Left cardiac atrium (tissue), 4 donors: ENCODE results near the gene RCOR3. TPM values are rescaled to one million over a fixed set of nuclear protein-coding genes. Genes with fewer than 3 reads are reported as not detected.

ENCODE experiments used
- ATAC-seq, 2 donors: fragments of 200-7000 bp; cut with Tn5 transposase; one replicate each; pipeline ENCODE4 v1.9.1; 2020; ENCODE audit warnings: mild to moderate bottlenecking in 2 of 2, moderate library complexity in 2 of 2
- DNase-seq: peaks from one replicate; pipeline ENCODE4 v3.0.0-alpha.2; 2020
- intact Hi-C, 2 donors: fragments of 100-400 bp; cut with DNase I; formaldehyde crosslinking; loops; one replicate each; pipeline versions ENCODE4 v1.14.1 to v1.15.1; 2022 to 2023
- total RNA-seq, 2 donors: library from RNA; stranded (reverse); fragmentation: NEBNext Ultra II Directional; extraction: Animal tissue kit (Norgen Biotek cat#: 25700); gene quantifications; one replicate each; pipeline ENCODE4 v1.2.1, GENCODE V29; 2021
- donor health status: DM: no; HTN: yes; CAD: no.
- donor health status: DM: no; HTN: yes; CAD: no; lungs with severe emphysema.
- donor health status: DM: yes; HTN: yes; CAD: no.
- donor health status: Dilated cardiomyopathy.

The RCOR3 gene
- total RNA-seq, 2 donors from 2014 or later, result 34.3 to 42.0 TPM

DNA sequence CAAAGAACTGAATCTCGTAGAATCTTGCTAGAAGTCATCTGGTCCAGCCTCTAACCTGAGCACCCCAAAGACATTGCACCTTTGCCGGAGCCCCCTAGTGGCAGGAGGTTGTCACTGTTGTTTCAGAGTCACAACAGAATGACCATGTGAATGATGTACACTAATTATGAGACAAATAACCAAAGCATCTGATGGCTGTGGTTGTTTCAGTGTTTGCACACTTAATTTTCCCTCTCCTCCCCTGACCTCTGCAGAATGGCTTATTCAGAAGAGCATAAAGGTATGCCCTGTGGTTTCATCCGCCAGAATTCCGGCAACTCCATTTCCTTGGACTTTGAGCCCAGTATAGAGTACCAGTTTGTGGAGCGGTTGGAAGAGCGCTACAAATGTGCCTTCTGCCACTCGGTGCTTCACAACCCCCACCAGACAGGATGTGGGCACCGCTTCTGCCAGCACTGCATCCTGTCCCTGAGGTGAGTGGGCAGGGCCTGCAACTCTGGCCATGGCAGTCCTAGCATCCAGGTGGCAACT, 93.9 kb downstream of the RCOR3 start:
- intact Hi-C loops, result no loop called here
- DNase-seq (no peak), ATAC-seq (peak; percentile 26 to 50)

DNA sequence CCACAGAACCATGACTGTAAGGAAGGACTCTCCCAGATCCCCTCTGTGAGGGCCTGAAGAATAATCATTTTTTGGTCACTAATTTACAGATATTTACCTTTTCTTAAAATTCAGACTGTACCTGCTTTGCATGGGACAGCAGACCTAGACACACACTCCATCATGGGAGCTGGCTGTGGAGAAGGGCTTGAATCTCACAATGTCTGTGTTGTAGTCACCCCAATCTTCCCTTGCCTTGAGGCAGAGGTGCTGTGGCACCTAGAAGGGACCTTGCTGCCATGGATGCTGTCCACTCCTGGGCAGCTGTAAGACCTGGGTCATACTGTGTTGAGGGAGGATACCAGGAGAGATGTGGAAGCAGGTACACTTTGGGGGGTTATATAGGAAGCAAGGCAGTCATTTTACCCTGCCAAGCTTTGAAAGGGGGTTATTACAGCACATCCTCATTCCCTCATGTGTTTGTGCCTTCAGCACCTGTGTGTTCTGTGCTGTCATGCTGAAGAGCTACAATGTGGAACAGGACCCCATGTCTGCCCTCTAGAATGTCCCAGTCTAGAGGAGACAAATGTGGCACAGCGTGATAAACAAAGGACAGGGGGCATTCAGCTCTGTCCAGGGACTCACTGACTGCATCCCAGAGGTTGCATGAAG, 94.5 kb downstream of the RCOR3 start:
- DNase-seq, result no peak
- ATAC-seq, result no peak
- intact Hi-C loops, result no loop called here

DNA sequence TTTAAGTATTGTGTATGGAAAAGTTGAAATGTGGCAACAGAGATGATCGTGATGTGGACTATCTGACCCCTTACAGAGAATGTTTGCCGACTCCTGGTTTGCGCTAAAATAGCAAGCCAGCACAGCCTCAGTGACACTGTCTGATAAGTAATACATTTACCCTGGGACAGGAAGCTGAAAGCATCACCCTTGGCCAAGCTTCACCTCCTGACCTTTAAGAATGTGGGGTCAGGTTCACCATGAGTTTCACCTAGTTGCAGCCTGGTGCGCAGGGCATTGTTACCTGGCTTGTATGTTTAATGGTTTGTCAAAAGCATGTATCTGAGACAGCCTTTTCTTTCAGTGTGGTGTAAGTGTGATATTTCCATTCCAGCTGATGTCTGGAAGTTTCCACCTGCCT, 96.7 kb downstream of the RCOR3 start:
- intact Hi-C loops, result no loop called here
- DNase-seq (no peak), ATAC-seq (no peak)

DNA sequence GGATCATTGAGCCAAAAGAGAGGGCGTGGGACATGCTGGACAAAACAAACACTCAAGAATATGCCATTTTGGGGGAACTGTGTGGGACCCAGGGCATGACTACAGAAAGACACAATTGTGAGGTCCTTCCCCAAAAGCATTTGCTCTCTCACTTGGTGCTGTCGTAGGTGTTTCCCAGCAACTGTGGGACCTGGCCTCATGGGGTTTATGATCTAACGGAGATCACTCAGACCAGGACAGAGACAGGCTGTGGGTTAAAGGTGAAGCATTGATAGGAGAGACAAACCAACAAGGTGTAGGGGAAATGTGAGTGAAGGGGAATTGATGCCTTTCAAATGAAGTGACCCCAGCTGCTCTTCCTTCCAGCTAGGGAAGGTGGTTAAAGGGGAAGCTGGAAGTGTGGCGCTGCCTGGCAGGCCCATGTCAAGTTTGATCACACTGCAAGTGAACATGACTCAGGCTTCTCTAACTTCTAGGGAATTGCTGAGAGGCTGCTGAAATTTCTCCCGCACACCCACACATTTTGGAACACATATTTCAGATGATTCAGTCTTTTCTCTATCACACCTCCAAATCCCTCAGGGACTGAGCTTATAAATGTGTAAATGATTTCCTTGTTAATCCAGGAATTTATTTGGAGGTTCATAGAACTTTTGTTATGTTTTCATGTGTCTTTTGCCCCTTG, 97.7 kb downstream of the RCOR3 start:
- peak in 1 of 2 donors; percentile 89 for ATAC-seq
- intact Hi-C loops, result no loop called here
- DNase-seq, result no peak

DNA sequence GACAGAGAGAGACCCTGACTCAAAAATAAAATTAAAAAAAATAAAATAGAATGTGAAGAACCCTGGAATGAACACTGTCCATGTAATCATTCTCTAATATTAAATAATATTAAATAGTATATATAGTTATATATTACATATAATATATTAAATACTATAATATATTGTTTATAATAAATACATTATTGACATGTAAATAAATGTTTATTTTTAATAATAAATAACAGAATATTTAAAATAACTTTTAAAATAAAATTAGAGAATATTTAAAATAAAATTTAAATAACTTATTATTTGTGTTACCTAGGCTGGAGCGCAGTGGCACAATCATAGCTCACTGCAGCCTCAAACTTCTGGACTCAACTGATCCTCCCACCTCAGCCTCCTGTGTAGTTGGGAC, 99.5 kb downstream of the RCOR3 start:
- intact Hi-C loops, result no loop called here
- ATAC-seq, result no peak
- DNase-seq, result no peak

DNA sequence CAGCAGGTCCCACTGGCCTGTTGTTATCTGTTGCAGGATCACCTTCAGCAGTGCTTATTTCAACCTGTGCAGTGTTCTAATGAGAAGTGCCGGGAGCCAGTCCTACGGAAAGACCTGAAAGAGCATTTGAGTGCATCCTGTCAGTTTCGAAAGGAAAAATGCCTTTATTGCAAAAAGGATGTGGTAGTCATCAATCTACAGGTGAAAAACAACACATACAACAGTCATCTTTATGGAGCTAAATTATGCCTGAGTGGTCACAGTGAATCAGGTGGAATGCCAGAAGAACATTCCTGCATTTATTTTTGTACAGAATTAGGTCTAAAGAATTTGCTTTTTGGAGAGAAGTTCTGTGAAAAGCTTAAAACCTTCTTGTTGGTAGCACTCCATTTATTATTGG, 100.7 kb downstream of the RCOR3 start:
- DNase-seq (no peak), ATAC-seq (no peak)
- intact Hi-C loops, result no loop called here

DNA sequence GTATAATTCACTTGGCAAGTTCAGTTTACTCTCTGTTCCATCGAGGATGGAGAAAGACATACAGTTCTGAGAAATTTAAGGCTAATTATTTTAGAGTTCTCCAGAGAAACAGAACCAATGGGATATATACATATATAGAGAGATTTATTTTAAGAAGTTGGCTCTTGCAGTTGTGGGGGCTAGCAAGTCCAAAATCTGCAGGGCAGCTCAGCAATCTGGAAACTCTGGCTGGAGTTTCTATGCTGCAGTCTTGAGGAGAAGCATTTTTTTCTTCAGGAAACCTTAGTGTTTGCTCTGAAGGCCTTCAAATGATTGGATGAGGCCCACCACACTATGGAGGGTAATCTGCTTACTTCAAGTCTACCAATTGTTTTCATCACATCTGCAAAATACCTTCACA, 102.0 kb downstream of the RCOR3 start:
- intact Hi-C loops, result no loop called here
- DNase-seq, result no peak
- no peak for ATAC-seq

Other genes with a start within 250 kb of the RCOR3 start
- under 1 TPM in 1 of 2 donors, not detected in 1; 0.15 TPM for gene KCNH1, start 125.2 kb upstream of the RCOR3 start, total RNA-seq
- gene TRAF5, start 67.5 kb downstream of the RCOR3 start, total RNA-seq, result 1 to 10 TPM; 5.2 to 5.3 TPM
- not detected for gene RD3, start 232.8 kb downstream of the RCOR3 start, total RNA-seq